ENCODE measurements around the gene ROCK2. TPM values are rescaled to one million over a fixed set of nuclear protein-coding genes. Genes with fewer than 3 reads are reported as not detected.

Gene ROCK2
- total RNA-seq, 4 donors from 2014 or later, result 42.0 to 85.4 (median 70.7) TPM

DNA sequence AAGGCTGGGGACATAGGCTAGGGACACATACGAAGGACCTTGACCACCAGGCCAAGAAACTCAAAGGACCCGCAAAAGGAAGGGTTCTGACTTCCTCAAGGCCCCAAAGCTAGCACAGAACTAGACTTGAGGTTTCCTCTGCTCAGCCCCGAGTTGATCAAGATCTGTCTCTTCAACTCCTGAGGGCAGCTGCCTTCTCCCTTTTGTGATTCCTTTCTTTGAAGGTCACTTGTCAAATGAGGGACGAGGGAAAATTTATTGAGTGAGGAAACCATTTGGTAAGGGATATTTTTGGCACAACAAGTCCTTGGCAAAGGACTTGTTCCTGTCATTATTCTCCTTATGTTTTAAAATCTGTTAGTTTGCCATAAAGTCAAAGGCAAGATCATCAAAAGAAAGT, 12.3 kb upstream of the ROCK2 start:
- in situ Hi-C loops (cut with MboI; ENCODE audit: low sequenced_read_pairs in 4 of 4), result no loop called here

DNA sequence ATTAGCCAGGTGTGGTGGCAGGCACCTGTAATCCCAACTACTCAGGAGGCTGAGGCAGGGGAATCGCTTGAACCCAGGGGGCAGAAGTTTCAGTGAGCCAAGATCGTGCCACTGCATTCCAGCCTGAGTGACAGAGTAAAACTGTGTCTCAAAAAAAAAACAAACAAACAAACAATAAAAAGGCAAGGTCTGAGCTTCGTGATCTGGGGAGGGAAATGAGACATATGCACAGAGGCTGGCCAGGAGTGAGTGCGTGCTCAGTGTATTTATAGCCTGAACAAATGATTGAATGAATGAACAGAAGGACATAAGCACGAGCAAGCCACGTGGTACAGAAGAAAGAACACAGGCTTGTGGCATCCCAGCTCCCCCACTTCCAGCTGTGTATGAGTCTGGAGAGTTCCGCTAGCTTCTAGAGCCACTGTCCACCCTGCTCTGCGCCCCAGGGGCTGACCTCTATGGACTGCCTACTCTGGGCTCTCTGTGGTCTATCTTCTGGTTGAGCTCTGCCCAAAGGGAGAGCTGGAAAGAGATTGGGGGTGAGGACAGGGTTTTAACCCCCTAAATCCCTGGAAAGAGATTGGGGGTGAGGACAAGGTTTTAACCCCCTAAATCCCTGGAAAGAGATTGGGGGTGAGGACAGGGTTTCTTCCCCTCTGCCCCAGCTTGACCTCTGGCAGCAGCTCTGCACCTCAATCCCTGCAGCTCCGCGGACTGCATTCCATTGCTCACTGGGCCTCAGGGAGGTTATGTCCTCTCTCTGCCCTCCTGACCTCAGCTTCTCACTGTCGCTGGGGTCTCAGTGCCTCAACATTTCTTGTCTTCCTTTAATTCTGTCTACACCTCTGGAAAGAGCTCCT, 11.0 kb upstream of the ROCK2 start:
- no peak for TF ChIP-seq POLR2A (IDR thresholded peaks at IDR 0.05)
- TF ChIP-seq, protein P1, sequence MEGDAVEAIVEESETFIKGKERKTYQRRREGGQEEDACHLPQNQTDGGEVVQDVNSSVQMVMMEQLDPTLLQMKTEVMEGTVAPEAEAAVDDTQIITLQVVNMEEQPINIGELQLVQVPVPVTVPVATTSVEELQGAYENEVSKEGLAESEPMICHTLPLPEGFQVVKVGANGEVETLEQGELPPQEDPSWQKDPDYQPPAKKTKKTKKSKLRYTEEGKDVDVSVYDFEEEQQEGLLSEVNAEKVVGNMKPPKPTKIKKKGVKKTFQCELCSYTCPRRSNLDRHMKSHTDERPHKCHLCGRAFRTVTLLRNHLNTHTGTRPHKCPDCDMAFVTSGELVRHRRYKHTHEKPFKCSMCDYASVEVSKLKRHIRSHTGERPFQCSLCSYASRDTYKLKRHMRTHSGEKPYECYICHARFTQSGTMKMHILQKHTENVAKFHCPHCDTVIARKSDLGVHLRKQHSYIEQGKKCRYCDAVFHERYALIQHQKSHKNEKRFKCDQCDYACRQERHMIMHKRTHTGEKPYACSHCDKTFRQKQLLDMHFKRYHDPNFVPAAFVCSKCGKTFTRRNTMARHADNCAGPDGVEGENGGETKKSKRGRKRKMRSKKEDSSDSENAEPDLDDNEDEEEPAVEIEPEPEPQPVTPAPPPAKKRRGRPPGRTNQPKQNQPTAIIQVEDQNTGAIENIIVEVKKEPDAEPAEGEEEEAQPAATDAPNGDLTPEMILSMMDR (IDR thresholded peaks at IDR 0.05 in 4 of 5, conservative IDR thresholded peaks at IDR 0.05 in 1 of 5), result no peak
- Histone ChIP-seq H3K27ac (peak overlapping the region in 3 of 4 donors; percentile 76 to 81 (median 78)), H3K27me3 (no peaks in the 10 kb centered on the region), H3K9me3 (no peaks in the 10 kb centered on the region), H3K4me3 (no peak overlapping the region), H3K4me1 (peaks cover 13 to 32% of the 10 kb centered on the region in 2 donors), H3K36me3 (no peaks in the 10 kb centered on the region)
- DNase-seq (no peak), ATAC-seq (no peak)
- intact Hi-C loops (cut with DNase I; ENCODE audit: low total_unique reads), result loop anchor here (2.0 kb wide), 1 partner anchor 15 kb away; no protein-coding TSS in a partner anchor
- in situ Hi-C loops (cut with MboI; ENCODE audit: low sequenced_read_pairs in 4 of 4), result no loop called here

More for the DNA sequence above, 12.3 kb upstream of the ROCK2 start:
- DNase-seq (no peak), ATAC-seq (peak; percentile 54 to 57)
- no peaks in the 10 kb centered on the region for H3K36me3 ChIP-seq
- no peak overlapping the region for H3K4me3 ChIP-seq
- peak overlapping the region; percentile 67 to 81 (median 77) for H3K27ac ChIP-seq
- H3K9me3 ChIP-seq, result no peaks in the 10 kb centered on the region
- TF ChIP-seq POLR2A (IDR thresholded peaks at IDR 0.05), result no peak
- H3K27me3 ChIP-seq, result no peaks in the 10 kb centered on the region
- peaks cover 13 to 32% of the 10 kb centered on the region in 2 donors for H3K4me1 ChIP-seq
- intact Hi-C loops (cut with DNase I; ENCODE audit: low total_unique reads), result loop anchor here (2.0 kb wide), 1 partner anchor 14 kb away; no protein-coding TSS in a partner anchor

- intact Hi-C loops (cut with DNase I; ENCODE audit: low total_unique reads), result no loop called here
- in situ Hi-C loops (cut with MboI; ENCODE audit: low sequenced_read_pairs in 4 of 4), result no loop called here
- ATAC-seq, result no peak
Measured at GRCh38 chr2:11354363-11355154, 10.1 kb upstream of the ROCK2 start.

DNA sequence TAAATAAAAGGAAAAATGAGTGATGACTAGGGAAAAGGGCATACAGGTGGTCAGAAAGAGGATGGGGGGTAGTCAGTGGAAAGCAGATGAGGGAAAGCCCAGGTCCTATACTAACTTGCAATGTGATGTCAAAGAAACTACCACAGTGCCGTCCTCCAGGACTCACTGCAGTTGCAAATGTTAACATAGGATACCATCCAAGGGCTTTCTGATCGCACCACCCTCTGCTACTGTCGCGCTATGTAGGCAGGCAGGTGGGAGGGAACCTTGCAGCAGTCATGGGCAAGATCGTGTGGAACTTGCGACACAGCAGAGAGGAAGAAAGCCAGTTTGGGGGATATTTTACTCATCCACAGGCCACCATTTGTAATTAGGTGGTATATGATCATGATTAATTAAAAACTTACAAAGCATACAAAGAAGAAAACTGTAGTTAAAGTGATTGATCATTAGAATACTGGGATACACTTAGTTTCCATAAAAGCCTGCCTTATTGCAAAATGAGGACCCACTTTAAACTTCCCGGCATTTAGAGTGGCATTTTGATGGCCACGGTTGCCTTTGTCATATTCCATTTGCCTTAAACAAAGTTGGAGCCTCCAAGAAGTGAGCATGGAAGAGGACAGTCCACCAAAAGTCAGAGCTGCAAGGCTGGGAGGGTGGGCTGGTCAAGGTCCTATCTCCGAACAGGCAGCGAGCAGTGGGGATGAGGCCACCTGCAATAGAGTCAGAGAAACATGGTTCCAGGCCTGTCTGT, 8.5 kb upstream of the ROCK2 start:
- in situ Hi-C loops (cut with MboI; ENCODE audit: low sequenced_read_pairs in 4 of 4), result no loop called here
- H3K4me3 ChIP-seq, result no peak overlapping the region
- no peaks in the 10 kb centered on the region for H3K36me3 ChIP-seq
- H3K9me3 ChIP-seq, result no peaks in the 10 kb centered on the region
- TF ChIP-seq, protein P1 (IDR thresholded peaks at IDR 0.05 in 4 of 5, conservative IDR thresholded peaks at IDR 0.05 in 1 of 5), result no peak
- TF ChIP-seq POLR2A (IDR thresholded peaks at IDR 0.05), result no peak
- no peaks in the 10 kb centered on the region for H3K27me3 ChIP-seq
- no peak overlapping the region for H3K27ac ChIP-seq
- peaks cover 9 to 17% of the 10 kb centered on the region in 2 donors for H3K4me1 ChIP-seq
- intact Hi-C loops (cut with DNase I; ENCODE audit: low total_unique reads), result no loop called here
- no peak for ATAC-seq
- DNase-seq, result no peak

More at GRCh38 chr2:11354363-11355154, 10.1 kb upstream of the ROCK2 start:
- no peak for DNase-seq
- Histone ChIP-seq H3K27ac (peak overlapping the region in 1 of 4 donors; percentile 81), H3K36me3 (no peaks in the 10 kb centered on the region), H3K27me3 (no peaks in the 10 kb centered on the region), H3K4me3 (no peak overlapping the region), H3K9me3 (no peaks in the 10 kb centered on the region), H3K4me1 (peaks cover 13 to 31% of the 10 kb centered on the region in 2 donors)
- no peak for TF ChIP-seq POLR2A (IDR thresholded peaks at IDR 0.05)
- TF ChIP-seq, protein P1 (IDR thresholded peaks at IDR 0.05 in 4 of 5, conservative IDR thresholded peaks at IDR 0.05 in 1 of 5), result no peak
